ENCODE data around the gene ANKIB1.

ANKIB1 gene

GRCh38 chr7:92296235-92296634, 50.5 kb downstream of the ANKIB1 start:
- H3K79me2 ChIP-seq (ENCODE audit: control insufficient read depth, low read length) = peaks cover 20% of the 10 kb centered on the region
- no peaks in the 10 kb centered on the region for H4K20me1 ChIP-seq (ENCODE audit: control insufficient read depth, insufficient read depth, low read depth, low read length)
- no peak overlapping the region for H3K4me2 ChIP-seq (ENCODE audit: low read length)
- H3K4me1 ChIP-seq (ENCODE audit: control insufficient read depth, low read length) = 0 out of 2 replicates have a peak, but pooled peaks cover 3% of the 10 kb centered on the region
- no peaks in the 10 kb centered on the region for H3K9me3 ChIP-seq (ENCODE audit: control insufficient read depth, insufficient read depth, low read length)
- peaks cover 22% of the 10 kb centered on the region for H3K36me3 ChIP-seq (ENCODE audit: control insufficient read depth, low read length)
- no peaks in the 10 kb centered on the region for H3F3A ChIP-seq (ENCODE audit: control insufficient read depth, insufficient read depth)
- no peaks in the 10 kb centered on the region for H3K9me2 ChIP-seq (replicated peaks; ENCODE audit: control insufficient read depth, low read length)
- H3K4me3 ChIP-seq (ENCODE audit: low read length) = no peak overlapping the region
- H3K27ac ChIP-seq (ENCODE audit: low read depth, low read length) = no peak overlapping the region
- no peak for TF ChIP-seq CTCF (IDR thresholded peaks at IDR 0.05; ENCODE audit: low read depth, low read length, poor library complexity, severe bottlenecking)
- TF ChIP-seq EZH2phosphoT487 (IDR thresholded peaks at IDR 0.05; ENCODE audit: borderline replicate concordance, low read length) = no peak
- no peaks in the 10 kb centered on the region for H3K27me3 ChIP-seq (ENCODE audit: control insufficient read depth, low read length)

GRCh38 chr7:92296880-92297445, 51.2 kb downstream of the ANKIB1 start:
- TF ChIP-seq EZH2phosphoT487 (IDR thresholded peaks at IDR 0.05; ENCODE audit: borderline replicate concordance, low read length) (no peak), CTCF (IDR thresholded peaks at IDR 0.05; ENCODE audit: low read depth, low read length, poor library complexity, severe bottlenecking) (no peak)
- no peak overlapping the region for H3K27ac ChIP-seq (ENCODE audit: low read depth, low read length)
- peaks cover 15% of the 10 kb centered on the region for H3K79me2 ChIP-seq (ENCODE audit: control insufficient read depth, low read length)
- H4K20me1 ChIP-seq (ENCODE audit: control insufficient read depth, insufficient read depth, low read depth, low read length) = no peaks in the 10 kb centered on the region
- H3K27me3 ChIP-seq (ENCODE audit: control insufficient read depth, low read length) = no peaks in the 10 kb centered on the region
- no peaks in the 10 kb centered on the region for H3K9me2 ChIP-seq (replicated peaks; ENCODE audit: control insufficient read depth, low read length)
- H3K36me3 ChIP-seq (ENCODE audit: control insufficient read depth, low read length) = peaks cover 23% of the 10 kb centered on the region
- no peaks in the 10 kb centered on the region for H3K4me1 ChIP-seq (ENCODE audit: control insufficient read depth, low read length)
- H3K9me3 ChIP-seq (ENCODE audit: control insufficient read depth, insufficient read depth, low read length) = no peaks in the 10 kb centered on the region
- no peak overlapping the region for H3K4me3 ChIP-seq (ENCODE audit: low read length)
- no peak overlapping the region for H3K4me2 ChIP-seq (ENCODE audit: low read length)
- no peaks in the 10 kb centered on the region for H3F3A ChIP-seq (ENCODE audit: control insufficient read depth, insufficient read depth)

- H3K4me1 ChIP-seq (ENCODE audit: control insufficient read depth, low read length) = no peaks in the 10 kb centered on the region
- peaks cover 14% of the 10 kb centered on the region for H3K79me2 ChIP-seq (ENCODE audit: control insufficient read depth, low read length)
- TF ChIP-seq CTCF (IDR thresholded peaks at IDR 0.05; ENCODE audit: low read depth, low read length, poor library complexity, severe bottlenecking) (no peak), EZH2phosphoT487 (IDR thresholded peaks at IDR 0.05; ENCODE audit: borderline replicate concordance, low read length) (no peak)
- H3K27me3 ChIP-seq (ENCODE audit: control insufficient read depth, low read length) = no peaks in the 10 kb centered on the region
- H3K9me3 ChIP-seq (ENCODE audit: control insufficient read depth, insufficient read depth, low read length) = no peaks in the 10 kb centered on the region
- no peak overlapping the region for H3K4me2 ChIP-seq (ENCODE audit: low read length)
- no peak overlapping the region for H3K27ac ChIP-seq (ENCODE audit: low read depth, low read length)
- no peaks in the 10 kb centered on the region for H3K9me2 ChIP-seq (replicated peaks; ENCODE audit: control insufficient read depth, low read length)
- no peaks in the 10 kb centered on the region for H4K20me1 ChIP-seq (ENCODE audit: control insufficient read depth, insufficient read depth, low read depth, low read length)
- peaks cover 23% of the 10 kb centered on the region for H3K36me3 ChIP-seq (ENCODE audit: control insufficient read depth, low read length)
- no peak overlapping the region for H3K4me3 ChIP-seq (ENCODE audit: low read length)
- H3F3A ChIP-seq (ENCODE audit: control insufficient read depth, insufficient read depth) = no peaks in the 10 kb centered on the region
These were observed 52.0 kb downstream of the ANKIB1 start for GRCh38 chr7:92297736-92298135.

All from DOHH2 (cell line).